GM18498 (cell line): ENCODE measurements around the gene KCTD5.
"Not testable (repeated sequence)": the region's sequence is repeated elsewhere in the genome, so short reads cannot be mapped to it uniquely, and the experiment has no call there.

Experiments used
- ATAC-seq: cut with Tn5 transposase; IDR thresholded peaks from one replicate; pipeline ENCODE4 v1.9.1; 2021; ENCODE audit warnings: mild to moderate bottlenecking, moderate library complexity; ENCODE audit not compliant: unreplicated experiment

KCTD5 gene

GRCh38 chr16:2696601-2697250, 14.4 kb downstream of the KCTD5 start:
- ATAC-seq, result not testable (repeated sequence)

DNA sequence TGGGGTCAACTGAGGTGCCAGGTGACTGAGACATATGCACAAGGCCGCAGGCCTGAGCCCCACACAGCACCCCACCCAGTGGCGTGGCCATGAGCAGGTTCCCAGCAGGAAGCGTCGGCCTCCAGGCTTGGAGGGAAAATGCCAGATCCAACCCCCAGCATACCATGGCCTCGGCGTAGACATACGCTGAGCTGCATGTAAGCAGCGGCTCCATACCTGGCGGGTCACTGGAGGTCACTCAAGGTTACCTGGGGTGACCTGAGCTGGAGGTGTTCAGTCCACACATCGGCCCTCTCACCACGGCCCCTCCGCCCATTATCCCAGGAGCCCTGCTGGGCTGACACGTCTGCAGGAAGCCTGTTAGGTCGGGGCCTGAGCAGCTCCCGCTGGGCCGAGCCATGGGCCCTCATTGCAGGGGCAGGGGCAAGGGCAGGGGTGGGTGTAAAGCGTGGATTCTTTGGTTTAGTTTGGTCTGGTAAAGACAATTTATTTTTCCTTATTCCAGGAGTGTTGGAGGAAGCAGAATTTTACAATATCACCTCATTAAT, 15.2 kb downstream of the KCTD5 start:
- no peak for ATAC-seq

DNA sequence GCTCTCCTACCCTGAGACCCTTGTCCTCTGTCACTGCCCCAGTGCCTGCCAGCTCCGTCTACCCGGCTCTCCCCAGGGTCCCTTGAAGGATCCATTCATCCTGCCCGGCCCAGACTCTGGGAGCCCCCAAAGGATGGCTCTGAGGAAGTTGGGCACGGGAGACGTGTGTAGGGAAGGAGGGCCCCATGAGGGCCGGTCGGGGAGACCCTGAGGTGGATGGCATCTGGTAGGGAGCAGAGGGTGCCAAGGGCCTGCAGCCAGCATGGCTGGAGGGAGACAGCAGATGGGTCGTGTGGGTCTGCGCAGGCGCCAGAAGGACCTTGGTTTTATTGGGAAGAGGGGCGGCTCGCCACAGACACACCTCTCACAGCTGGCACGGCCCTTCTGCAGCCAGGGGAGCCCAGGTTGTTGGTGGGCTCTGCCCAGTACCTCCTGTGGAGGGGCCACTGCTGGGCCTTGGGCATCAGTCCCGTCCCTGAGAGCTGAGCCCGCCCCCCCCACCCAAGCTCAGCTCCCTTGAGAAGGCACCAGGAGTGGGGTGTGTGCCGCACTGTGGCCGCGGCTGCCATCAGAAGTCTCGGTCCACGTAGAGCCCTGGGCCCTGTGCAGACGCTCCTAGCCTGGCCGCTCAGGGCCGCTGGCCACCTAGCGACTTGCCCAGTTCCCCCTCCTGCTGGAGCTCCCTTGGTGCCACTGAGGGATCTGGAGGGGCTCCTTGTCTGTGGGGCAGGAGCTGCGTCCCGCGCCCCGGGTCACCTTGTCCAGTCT, 16.0 kb downstream of the KCTD5 start:
- ATAC-seq, result no peak

- ATAC-seq, result no peak
Measured at GRCh38 chr16:2698965-2699750, 16.8 kb downstream of the KCTD5 start.

DNA sequence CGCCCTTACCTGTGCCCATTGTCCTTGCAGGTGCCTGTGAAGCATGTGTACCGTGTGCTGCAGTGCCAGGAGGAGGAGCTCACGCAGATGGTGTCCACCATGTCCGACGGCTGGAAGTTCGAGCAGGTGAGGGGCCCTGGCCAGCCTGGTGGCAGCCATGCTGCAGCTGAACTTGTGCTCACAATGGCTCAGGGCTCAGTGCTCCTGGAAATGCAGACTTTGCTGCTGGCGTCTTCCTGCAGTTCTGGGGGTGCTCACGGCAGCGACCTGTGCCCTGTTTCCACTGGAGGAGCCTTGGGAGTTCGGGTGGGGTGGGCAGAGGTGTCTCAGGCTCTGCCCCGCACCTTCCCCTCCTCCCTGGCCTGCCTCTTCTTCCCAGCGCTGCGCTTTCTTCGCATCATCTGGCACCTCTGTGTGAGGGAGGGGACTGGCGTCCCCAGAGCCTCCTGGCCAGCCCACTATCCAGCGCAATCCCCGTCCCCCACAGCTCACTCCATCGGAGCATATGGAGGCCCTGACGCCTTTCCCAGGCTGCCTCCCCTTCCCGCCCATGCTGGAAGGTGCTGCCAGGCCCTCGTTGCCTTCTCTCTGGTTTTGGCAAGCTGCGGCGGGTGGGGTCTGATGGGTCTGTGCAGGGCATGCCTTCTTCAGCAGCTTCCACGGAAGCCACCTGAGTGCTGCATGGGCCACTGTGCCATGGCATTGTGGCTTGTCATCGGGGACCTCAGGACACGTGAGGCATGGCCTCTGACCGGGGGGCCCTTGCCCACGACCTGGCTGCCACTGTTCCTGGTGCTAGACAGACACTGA, 17.7 kb downstream of the KCTD5 start:
- ATAC-seq, result no peak

GRCh38 chr16:2700786-2701185, 18.5 kb downstream of the KCTD5 start:
- no peak for ATAC-seq

DNA sequence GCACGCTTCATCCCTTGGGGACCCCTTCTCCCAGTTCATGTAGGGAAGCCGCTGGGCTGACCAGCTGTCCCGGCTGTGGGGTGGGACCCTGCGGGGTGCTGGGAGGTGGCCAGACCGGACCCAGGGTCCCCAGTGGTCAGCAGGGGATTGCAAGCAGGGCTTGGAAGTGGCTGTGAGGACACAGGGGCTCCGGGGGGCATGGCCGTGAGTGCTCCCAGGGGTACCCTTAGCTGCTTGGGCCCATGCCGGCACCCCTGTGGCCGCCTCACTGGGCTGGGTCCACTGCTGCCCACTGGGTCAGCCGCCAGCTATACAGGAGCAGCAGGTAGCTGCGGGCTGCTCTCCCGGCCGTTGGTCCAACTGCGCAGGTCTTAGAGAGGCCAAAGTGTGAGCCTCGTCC, 18.9 kb downstream of the KCTD5 start:
- ATAC-seq, result no peak

DNA sequence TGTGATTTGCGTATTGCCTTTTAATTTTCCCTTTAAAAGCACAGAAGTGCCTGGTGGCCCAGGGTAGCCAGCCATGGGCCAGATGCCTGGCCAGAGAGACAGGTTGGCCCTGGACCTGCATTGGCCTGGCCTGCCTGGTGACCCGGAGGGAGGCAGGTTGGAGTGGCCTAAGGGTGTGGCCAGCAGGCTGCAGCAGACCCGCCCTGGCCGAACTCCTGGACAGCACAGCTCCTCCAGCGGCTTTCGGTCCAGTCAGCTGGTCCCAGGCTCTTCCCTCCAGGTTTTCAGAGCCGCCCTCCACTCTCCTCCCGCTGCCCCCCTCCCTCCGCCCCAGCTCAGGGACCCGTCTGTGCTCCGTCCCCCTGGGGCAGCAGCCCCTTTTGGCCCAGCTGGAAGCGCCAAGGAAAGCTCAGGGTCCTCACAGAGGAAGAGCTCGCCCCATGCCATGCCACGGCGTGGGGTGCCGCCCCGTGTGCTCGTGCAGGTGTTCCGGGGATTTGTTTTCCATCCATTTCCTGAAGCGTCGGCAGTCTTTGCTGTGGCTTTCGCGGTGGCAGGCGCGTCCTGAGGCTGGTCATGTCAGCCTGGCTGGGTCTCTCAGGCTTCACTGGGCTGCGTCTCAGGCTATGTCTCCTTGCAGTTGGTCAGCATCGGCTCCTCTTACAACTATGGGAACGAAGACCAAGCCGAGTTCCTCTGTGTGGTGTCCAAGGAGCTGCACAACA, 19.6 kb downstream of the KCTD5 start:
- no peak for ATAC-seq

- no peak for ATAC-seq
Measured at GRCh38 chr16:2702438-2702825, 20.1 kb downstream of the KCTD5 start.

GRCh38 chr16:2702871-2703745, 20.8 kb downstream of the KCTD5 start:
- no peak for ATAC-seq

DNA sequence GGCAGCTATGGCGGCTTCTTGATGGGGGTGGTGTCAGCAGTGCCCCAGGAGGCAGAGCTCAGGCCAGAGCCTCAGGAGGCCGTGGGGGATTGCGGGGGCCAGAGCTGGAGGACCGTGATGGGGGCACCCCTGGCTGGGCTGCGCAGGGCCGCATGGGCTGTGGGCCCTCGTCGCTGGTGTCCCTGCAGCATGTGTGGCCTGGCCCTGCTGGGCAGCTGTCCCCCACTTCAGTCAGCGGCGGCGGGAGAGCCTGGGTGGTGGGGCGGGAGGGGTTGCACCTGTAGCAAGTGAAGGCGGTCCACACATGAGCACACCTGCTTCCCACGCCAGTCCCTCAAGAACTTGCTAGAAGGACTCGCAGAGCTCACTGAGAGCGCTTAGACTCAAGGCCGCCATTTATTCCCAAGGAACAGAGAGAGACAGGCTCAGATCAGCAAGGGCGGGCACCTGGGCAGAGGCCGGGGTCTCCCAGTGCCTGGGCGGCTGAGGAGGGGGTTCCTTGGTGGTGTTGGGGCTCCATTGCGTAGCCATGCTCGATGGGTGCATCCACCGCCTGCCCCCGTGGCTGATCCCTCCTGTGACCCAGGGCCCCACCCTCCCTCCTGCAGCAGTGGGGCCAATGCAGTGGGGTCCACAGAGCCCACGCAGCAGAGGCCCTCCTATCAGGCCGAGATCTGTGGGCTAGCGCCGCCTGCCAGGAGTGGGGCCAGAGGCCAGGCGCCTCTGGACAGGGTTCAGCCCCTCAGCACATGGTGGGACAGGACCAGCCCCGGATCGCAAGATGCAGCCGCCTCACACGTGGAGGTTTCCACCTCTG, 22.1 kb downstream of the KCTD5 start:
- no peak for ATAC-seq

DNA sequence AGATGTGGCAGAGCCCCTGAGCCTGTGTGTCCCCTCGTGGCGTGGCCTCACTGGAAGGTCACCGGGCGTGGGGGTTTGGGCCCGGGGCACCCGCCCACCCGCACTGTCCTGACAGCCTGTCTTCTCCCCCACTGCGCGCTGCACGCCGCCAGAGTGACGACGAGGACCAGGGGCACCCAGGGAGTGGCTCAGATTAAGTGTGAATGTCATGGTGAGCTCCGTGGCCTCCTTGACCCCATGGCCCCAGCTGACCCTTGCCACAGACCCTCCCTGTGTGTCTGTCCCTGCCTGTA, 22.6 kb downstream of the KCTD5 start:
- no peak for ATAC-seq

- ATAC-seq, result no peak
Measured at GRCh38 chr16:2705351-2705750, 23.0 kb downstream of the KCTD5 start.

DNA sequence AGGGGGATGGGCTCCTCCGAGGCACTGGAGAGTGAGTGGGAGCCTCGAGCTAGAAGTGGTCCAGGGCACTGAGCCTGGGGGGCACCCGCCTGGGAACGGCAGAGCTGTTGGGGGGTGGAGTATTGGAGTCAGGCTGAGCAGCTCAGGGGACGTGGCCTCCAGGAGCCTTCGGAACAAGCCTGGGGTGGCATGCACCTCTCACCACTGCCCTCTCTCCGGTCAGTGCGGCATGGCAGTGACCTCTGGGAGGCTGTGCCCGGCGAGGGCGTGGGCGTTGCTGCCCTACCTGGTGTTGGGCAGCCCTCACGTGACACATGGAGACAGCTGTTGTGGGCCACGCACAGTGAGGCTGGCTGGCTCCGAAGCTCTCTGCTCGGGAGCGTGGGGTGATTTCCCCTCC, 23.8 kb downstream of the KCTD5 start:
- ATAC-seq, result no peak

GRCh38 chr16:2706611-2707311, 24.4 kb downstream of the KCTD5 start:
- no peak for ATAC-seq

GRCh38 chr16:2707368-2708289, 25.3 kb downstream of the KCTD5 start:
- no peak for ATAC-seq

DNA sequence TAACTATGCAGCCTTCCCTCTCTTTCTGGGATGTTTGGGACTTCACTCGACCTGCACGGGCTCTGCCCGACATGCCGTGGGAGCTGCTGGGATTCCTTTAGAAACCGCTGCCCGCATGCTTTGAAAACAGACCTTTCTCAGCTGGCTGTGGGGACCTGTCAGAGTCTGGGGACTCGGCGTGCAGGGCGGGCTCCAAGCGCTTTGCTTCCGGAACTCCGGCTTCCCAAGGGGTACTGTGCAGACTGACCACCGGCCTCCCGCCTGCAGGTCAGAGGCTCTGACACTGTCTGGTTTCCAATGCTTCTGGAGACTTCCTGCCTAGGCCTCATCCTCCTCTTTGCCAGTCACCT, 25.9 kb downstream of the KCTD5 start:
- ATAC-seq, result no peak
